PFSK-1 (cell line): ENCODE measurements around the gene DACT2.

Source experiments
- FOXP2 ChIP-seq: optimal IDR thresholded peaks from 2 replicates; pipeline ENCODE3; 2011; ENCODE audit warnings: borderline replicate concordance, control low read depth, inconsistent platforms; ENCODE audit not compliant: insufficient read depth; ENCODE audit errors: extremely low read length, extremely low read depth
- POLR2AphosphoS5 ChIP-seq: IDR thresholded peaks from 2 replicates; pipeline ENCODE4 v1.6.1; 2012; ENCODE audit warnings: low read depth, mild to moderate bottlenecking, control low read depth, low read length, moderate library complexity
- REST ChIP-seq, 2 experiments: IDR thresholded peaks; 2 replicates each; pipeline versions ENCODE4 v1.6.1 to v1.8.0; 2011 to 2012; ENCODE audit warnings: low read depth in 2 of 2, low read length in 2 of 2, control low read depth in 1 of 2, inconsistent platforms in 1 of 2, mild to moderate bottlenecking in 1 of 2, moderate library complexity in 1 of 2; ENCODE audit not compliant: insufficient read depth in 1 of 2
- TAF1 ChIP-seq: IDR thresholded peaks from 2 replicates; pipeline ENCODE4 v1.6.1; 2012; ENCODE audit warnings: low read length, control low read depth, borderline replicate concordance; ENCODE audit not compliant: insufficient read depth

- no peak for TF ChIP-seq TAF1
- no peak for TF ChIP-seq FOXP2
- TF ChIP-seq POLR2AphosphoS5 = no peak
- TF ChIP-seq REST (IDR thresholded peaks at IDR 0.05; ENCODE audit: insufficient read depth in 1 of 2, low read depth in 2 of 2, low read length in 2 of 2) = no peak
Observed at GRCh38 chr6:168364793-168365421, 45.3 kb upstream of the DACT2 start.
